Lower leg skin (tissue), 3 donors: Measurements from ENCODE around the gene TRMT2A.

Source experiments
- CTCF ChIP-seq, 3 donors: fragments of 450-650 bp; IDR thresholded peaks; one replicate each; pipeline ENCODE4 v1.5.1; 2016; ENCODE audit warnings: antibody characterized with exemption in 3 of 3, mild to moderate bottlenecking in 3 of 3, moderate library complexity in 2 of 3
- POLR2A ChIP-seq, 2 donors: fragments of 450-650 bp; IDR thresholded peaks; one replicate each; pipeline ENCODE4 v1.6.1; 2016 to 2017; ENCODE audit warnings: antibody characterized with exemption in 2 of 2, mild to moderate bottlenecking in 1 of 2, moderate library complexity in 1 of 2

GRCh38 chr22:20160041-20160440 lies 43.0 kb upstream of the TRMT2A start:
- no peak for TF ChIP-seq POLR2A (IDR thresholded peaks at IDR 0.05)
- TF ChIP-seq CTCF (IDR thresholded peaks at IDR 0.05): no peak
